ENCODE data around the gene BTF3L4.

The BTF3L4 gene

DNA sequence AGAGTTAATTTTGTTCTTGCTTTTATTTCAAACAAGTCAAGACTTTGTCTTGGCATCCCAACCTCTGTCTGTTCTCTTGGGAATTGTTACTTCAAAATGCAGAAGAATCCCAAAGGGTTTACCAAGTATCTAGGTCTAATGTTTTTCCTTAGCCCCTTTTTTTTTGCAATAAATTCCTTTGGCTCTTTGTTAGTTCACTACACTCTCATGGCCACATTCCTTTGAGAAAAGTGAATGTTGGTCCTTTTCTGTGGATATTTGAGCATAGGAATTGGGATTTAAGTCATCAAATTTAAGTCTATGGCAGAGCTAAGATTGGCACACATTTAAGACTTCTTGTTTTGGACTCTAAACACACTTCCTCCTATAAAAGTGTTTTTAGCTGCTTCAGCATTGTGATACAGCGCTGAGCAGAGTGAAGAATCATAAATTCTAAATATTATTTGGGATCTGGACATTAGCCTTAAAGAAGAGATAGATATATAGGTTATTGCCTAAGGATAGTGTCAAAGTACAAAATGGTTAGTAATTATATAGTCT, 1.9 kb downstream of the BTF3L4 start:
- no peak overlapping the region for H3K27ac ChIP-seq (ENCODE audit: low read depth, low read length)

DNA sequence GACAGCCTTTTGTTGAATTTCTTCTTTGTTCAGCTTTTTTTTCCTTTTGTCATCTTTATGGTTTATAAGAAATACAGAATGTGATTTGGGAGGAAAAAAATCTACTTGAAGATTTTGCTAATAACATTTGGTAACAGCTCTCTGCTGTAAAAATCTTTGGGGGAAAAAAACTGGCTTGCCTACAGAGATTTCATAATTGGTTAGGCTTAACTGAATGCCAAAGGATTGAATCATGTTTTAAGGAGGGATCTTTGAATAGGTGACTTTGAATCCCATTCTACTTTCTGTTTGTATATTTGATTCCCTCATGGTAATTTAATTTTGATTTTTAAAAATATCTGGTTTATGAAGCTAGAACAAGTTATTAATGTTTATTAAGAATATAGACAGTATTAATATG, 3.2 kb downstream of the BTF3L4 start:
- Histone ChIP-seq H3K79me2 (ENCODE audit: insufficient read depth, low read length) (peaks cover 84% of the 10 kb centered on the region), H2AFZ (ENCODE audit: low read depth, low read length, severe bottlenecking) (no peak overlapping the region), H3K4me2 (ENCODE audit: low read depth, low read length, poor library complexity, severe bottlenecking) (peak overlapping the region; percentile 17), H3K27ac (ENCODE audit: low read depth, low read length) (no peak overlapping the region), H3K27me3 (ENCODE audit: low read length) (no peaks in the 10 kb centered on the region), H3F3A (ENCODE audit: insufficient read depth) (peaks cover 5% of the 10 kb centered on the region), H3K36me3 (ENCODE audit: low read length) (peaks cover 13% of the 10 kb centered on the region; the same call in 1 of the 2 replicates), H3K9me2 (replicated peaks; ENCODE audit: insufficient read depth, low read length) (no peaks in the 10 kb centered on the region), H4K20me1 (ENCODE audit: low read depth, low read length) (peaks cover 3% of the 10 kb centered on the region; the same call in 1 of the 2 replicates), H3K9ac (ENCODE audit: low read length) (no peak overlapping the region), H3K4me3 (ENCODE audit: insufficient read depth, low read length, poor library complexity, severe bottlenecking) (no peak overlapping the region), H3K9me3 (ENCODE audit: insufficient read depth, low read length) (no peaks in the 10 kb centered on the region)
- no peak for TF ChIP-seq EZH2phosphoT487 (conservative IDR thresholded peaks at IDR 0.05; ENCODE audit: low read length)
- TF ChIP-seq, protein P1, sequence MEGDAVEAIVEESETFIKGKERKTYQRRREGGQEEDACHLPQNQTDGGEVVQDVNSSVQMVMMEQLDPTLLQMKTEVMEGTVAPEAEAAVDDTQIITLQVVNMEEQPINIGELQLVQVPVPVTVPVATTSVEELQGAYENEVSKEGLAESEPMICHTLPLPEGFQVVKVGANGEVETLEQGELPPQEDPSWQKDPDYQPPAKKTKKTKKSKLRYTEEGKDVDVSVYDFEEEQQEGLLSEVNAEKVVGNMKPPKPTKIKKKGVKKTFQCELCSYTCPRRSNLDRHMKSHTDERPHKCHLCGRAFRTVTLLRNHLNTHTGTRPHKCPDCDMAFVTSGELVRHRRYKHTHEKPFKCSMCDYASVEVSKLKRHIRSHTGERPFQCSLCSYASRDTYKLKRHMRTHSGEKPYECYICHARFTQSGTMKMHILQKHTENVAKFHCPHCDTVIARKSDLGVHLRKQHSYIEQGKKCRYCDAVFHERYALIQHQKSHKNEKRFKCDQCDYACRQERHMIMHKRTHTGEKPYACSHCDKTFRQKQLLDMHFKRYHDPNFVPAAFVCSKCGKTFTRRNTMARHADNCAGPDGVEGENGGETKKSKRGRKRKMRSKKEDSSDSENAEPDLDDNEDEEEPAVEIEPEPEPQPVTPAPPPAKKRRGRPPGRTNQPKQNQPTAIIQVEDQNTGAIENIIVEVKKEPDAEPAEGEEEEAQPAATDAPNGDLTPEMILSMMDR (IDR thresholded peaks at IDR 0.05; ENCODE audit: insufficient read depth, low read length, poor library complexity, severe bottlenecking): no peak

More for the DNA sequence above, 1.9 kb downstream of the BTF3L4 start:
- H3K9me3 ChIP-seq (ENCODE audit: insufficient read depth, low read length): no peaks in the 10 kb centered on the region
- peaks cover 7% of the 10 kb centered on the region; the same call in 1 of the 2 replicates for H3K36me3 ChIP-seq (ENCODE audit: low read length)
- H3K4me2 ChIP-seq (ENCODE audit: low read depth, low read length, poor library complexity, severe bottlenecking): peak overlapping the region; percentile 82
- H3K79me2 ChIP-seq (ENCODE audit: insufficient read depth, low read length): peaks cover 79% of the 10 kb centered on the region
- no peak overlapping the region for H3K4me3 ChIP-seq (ENCODE audit: insufficient read depth, low read length, poor library complexity, severe bottlenecking)
- no peaks in the 10 kb centered on the region for H3K9me2 ChIP-seq (replicated peaks; ENCODE audit: insufficient read depth, low read length)
- no peaks in the 10 kb centered on the region for H3K27me3 ChIP-seq (ENCODE audit: low read length)
- no peak for TF ChIP-seq EZH2phosphoT487 (conservative IDR thresholded peaks at IDR 0.05; ENCODE audit: low read length)
- TF ChIP-seq, protein P1 (IDR thresholded peaks at IDR 0.05; ENCODE audit: insufficient read depth, low read length, poor library complexity, severe bottlenecking): no peak
- peak overlapping the region; percentile 83; the same call in 1 of the 2 replicates for H3K9ac ChIP-seq (ENCODE audit: low read length)
- H3F3A ChIP-seq (ENCODE audit: insufficient read depth): peaks cover 9% of the 10 kb centered on the region
- H2AFZ ChIP-seq (ENCODE audit: low read depth, low read length, severe bottlenecking): no peak overlapping the region
- peaks cover 3% of the 10 kb centered on the region; the same call in 1 of the 2 replicates for H4K20me1 ChIP-seq (ENCODE audit: low read depth, low read length)

DNA sequence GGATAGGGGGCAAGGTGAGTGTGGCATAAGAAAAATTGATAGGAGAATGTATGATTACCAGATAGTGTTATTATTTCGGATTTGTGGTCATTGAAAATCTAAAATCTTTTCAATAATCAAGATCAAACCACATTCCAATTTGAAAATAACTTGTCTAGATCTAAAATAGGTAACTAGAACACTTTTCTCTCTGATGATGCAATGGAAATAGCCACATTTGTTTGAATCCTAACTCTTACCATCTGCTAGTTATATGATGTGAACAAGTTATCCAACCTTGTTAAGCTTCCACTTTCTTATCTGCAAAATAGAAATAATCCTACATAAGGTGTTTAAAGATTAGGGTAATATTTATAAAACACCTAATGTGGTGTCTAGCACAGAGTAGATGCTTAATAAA, 3.8 kb downstream of the BTF3L4 start:
- Histone ChIP-seq H3K9ac (ENCODE audit: low read length) (no peak overlapping the region), H4K20me1 (ENCODE audit: low read depth, low read length) (peaks cover 3% of the 10 kb centered on the region; the same call in 1 of the 2 replicates), H3K79me2 (ENCODE audit: insufficient read depth, low read length) (peaks cover 78% of the 10 kb centered on the region), H2AFZ (ENCODE audit: low read depth, low read length, severe bottlenecking) (no peak overlapping the region), H3K27ac (ENCODE audit: low read depth, low read length) (no peak overlapping the region), H3K4me2 (ENCODE audit: low read depth, low read length, poor library complexity, severe bottlenecking) (no peak overlapping the region), H3F3A (ENCODE audit: insufficient read depth) (peaks cover 5% of the 10 kb centered on the region), H3K4me3 (ENCODE audit: insufficient read depth, low read length, poor library complexity, severe bottlenecking) (no peak overlapping the region), H3K36me3 (ENCODE audit: low read length) (peaks cover 19% of the 10 kb centered on the region; the same call in 1 of the 2 replicates), H3K9me3 (ENCODE audit: insufficient read depth, low read length) (no peaks in the 10 kb centered on the region), H3K9me2 (replicated peaks; ENCODE audit: insufficient read depth, low read length) (no peaks in the 10 kb centered on the region), H3K27me3 (ENCODE audit: low read length) (no peaks in the 10 kb centered on the region)
- TF ChIP-seq, protein P1 (IDR thresholded peaks at IDR 0.05; ENCODE audit: insufficient read depth, low read length, poor library complexity, severe bottlenecking): no peak
- TF ChIP-seq EZH2phosphoT487 (conservative IDR thresholded peaks at IDR 0.05; ENCODE audit: low read length): no peak
